ENCODE measurements around the gene KIF4A.
"Not testable (repeated sequence)": the region's sequence is repeated elsewhere in the genome, so short reads cannot be mapped to it uniquely, and the experiment has no call there.

Gene KIF4A

GRCh38 chrX:70352496-70352895 lies 62.6 kb downstream of the KIF4A start:
- no peak for TF ChIP-seq CTCF (conservative IDR thresholded peaks at IDR 0.05; ENCODE audit: low read depth, low read length)
- H3K4me3 ChIP-seq (ENCODE audit: low read depth, low read length), result no peak overlapping the region
- DNase-seq (ENCODE audit: low read depth), result no peak

- TF ChIP-seq CTCF (conservative IDR thresholded peaks at IDR 0.05; ENCODE audit: low read depth, low read length), result no peak
- DNase-seq (ENCODE audit: low read depth), result no peak
- no peak overlapping the region for H3K4me3 ChIP-seq (ENCODE audit: low read depth, low read length)
Measured at GRCh38 chrX:70353514-70353913, 63.6 kb downstream of the KIF4A start.

DNA sequence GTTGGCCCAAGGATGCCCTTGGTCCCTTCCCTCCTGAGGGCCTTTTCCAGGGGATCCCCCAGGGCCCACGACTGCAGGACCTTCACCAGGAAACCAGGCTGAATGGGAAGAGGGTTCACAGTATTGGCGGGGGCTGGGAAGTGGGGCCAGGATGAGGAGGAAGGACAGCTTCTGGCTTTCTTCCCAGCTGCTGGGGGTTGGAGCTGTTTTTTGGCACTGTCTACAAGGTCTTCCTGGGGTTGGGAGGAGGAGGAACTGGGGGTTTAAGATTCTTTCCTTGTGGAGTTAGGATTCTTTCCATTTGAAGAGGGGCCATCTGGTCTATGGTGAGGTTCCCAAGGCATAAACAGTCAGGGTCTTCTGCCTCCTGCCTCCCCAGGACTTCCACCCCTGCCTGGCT lies 64.8 kb downstream of the KIF4A start:
- no peak for TF ChIP-seq CTCF (conservative IDR thresholded peaks at IDR 0.05; ENCODE audit: low read depth, low read length)
- DNase-seq (ENCODE audit: low read depth), result no peak
- H3K4me3 ChIP-seq (ENCODE audit: low read depth, low read length), result no peak overlapping the region

DNA sequence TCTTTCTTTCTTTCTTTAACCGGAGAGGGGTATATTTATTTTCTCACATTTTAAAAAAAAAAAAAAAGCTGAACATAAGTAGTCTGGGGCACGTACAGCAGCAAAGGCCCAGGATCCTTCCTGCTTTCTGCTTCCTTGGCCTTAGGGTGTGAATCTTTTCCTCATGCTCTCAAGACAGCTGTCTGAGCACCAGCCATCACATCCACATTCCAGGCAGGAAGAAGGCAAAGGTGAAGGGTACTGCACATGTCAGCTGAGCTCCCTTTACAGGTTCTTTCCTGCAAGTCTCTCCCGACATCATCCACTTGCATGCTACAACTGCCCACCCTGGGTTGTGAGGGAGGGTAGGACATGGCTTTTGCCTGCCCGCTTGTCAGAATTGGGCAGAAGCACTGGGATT lies 69.6 kb downstream of the KIF4A start:
- no peak for DNase-seq (ENCODE audit: low read depth)
- H3K4me3 ChIP-seq (ENCODE audit: low read depth, low read length), result no peak overlapping the region
- no peak for TF ChIP-seq CTCF (conservative IDR thresholded peaks at IDR 0.05; ENCODE audit: low read depth, low read length)

DNA sequence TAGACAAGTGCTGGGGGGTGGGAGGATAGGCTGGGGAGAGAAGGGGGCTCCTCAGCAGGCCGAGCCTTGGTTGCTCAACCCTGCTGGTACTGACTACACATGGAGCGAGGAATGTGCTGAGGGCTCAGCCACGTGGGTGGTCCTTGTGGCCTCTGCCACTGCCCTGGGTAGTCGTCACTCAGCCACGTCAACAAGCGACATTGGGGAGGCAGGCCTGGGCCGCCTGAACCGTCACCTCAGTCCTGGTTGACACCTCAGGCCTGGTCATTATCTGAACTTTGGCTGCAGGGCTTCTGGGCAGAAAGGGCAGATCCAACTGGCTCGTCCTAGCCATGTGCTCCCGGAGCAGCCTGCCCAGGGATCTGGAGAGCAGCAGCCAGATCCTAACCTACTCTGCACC lies 70.5 kb downstream of the KIF4A start:
- H3K4me3 ChIP-seq (ENCODE audit: low read depth, low read length), result no peak overlapping the region
- no peak for DNase-seq (ENCODE audit: low read depth)
- TF ChIP-seq CTCF (conservative IDR thresholded peaks at IDR 0.05; ENCODE audit: low read depth, low read length), result no peak

GRCh38 chrX:70368731-70369130 lies 78.8 kb downstream of the KIF4A start:
- DNase-seq (ENCODE audit: low read depth); H3K4me3 ChIP-seq (ENCODE audit: low read depth, low read length): not testable (repeated sequence)

GRCh38 chrX:70386235-70386634 lies 96.3 kb downstream of the KIF4A start:
- no peak for DNase-seq (ENCODE audit: low read depth)
- no peak for TF ChIP-seq CTCF (conservative IDR thresholded peaks at IDR 0.05; ENCODE audit: low read depth, low read length)
- H3K4me3 ChIP-seq (ENCODE audit: low read depth, low read length), result no peak overlapping the region

DNA sequence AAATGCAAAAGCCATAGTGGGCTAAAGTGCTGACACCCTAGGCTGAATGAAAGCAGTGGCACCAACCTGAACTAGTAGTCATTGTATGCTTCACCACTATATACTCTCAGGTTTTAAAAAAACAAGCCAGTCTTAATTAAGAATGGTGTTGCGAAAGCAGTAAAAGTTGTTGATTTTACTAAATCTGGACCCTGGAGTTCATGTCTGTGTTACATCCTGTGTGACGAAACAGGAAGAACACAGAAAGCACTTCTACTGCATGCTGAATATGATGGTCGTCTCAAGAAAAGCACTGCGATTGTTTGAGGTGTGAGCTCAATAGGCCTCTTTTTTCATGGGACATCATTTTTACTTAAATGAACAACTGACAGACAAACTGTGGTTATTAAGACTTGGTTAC lies 109.0 kb downstream of the KIF4A start:
- TF ChIP-seq CTCF (conservative IDR thresholded peaks at IDR 0.05; ENCODE audit: low read depth, low read length), result no peak
- DNase-seq (ENCODE audit: low read depth), result peak; percentile 57

DNA sequence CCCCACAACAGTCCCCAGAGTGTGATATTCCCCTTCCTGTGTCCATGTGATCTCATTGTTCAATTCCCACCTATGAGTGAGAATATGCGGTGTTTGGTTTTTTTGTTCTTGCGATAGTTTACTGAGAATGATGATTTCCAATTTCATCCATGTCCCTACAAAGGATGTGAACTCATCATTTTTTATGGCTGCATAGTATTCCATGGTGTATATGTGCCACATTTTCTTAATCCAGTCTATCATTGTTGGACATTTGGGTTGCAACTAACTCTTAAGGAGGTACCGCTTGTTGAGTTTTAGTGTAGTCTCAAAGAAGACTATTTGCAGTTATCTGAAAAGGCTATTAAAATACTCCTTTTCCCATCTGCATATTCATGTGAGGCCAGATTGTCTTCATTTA lies 110.3 kb downstream of the KIF4A start:
- H3K4me3 ChIP-seq (ENCODE audit: low read depth, low read length); DNase-seq (ENCODE audit: low read depth): not testable (repeated sequence)

More for the DNA sequence above, 109.0 kb downstream of the KIF4A start:
- no peak overlapping the region for H3K4me3 ChIP-seq (ENCODE audit: low read depth, low read length)
